Nephron (organoid): ENCODE measurements around the gene FRS3.

ENCODE experiments used
- H3K27ac Mint-ChIP-seq, 3 experiments: 2 replicates each; pipeline ENCODE4 v1.8.0; 2020; ENCODE audit warnings: mixed read lengths in 3 of 3, mild to moderate bottlenecking in 2 of 3, moderate library complexity in 1 of 3
- H3K27me3 Mint-ChIP-seq: 2 replicates; pipeline ENCODE4 v1.8.0; 2021; ENCODE audit warnings: low read depth, mild to moderate bottlenecking, moderate library complexity, mixed read lengths
- H3K36me3 Mint-ChIP-seq: 2 replicates; pipeline ENCODE4 v1.8.0; 2020; ENCODE audit warnings: low read depth, mixed read lengths
- H3K4me1 Mint-ChIP-seq: 2 replicates; pipeline ENCODE4 v1.8.0; 2020; ENCODE audit warnings: mixed read lengths
- H3K4me3 Mint-ChIP-seq, 3 experiments: 2 replicates each; pipeline ENCODE4 v1.8.0; 2020; ENCODE audit warnings: mild to moderate bottlenecking in 3 of 3, mixed read lengths in 3 of 3, moderate library complexity in 2 of 3
- H3K9me3 Mint-ChIP-seq: 2 replicates; pipeline ENCODE4 v1.8.0; 2020; ENCODE audit warnings: mixed read lengths
- TF ChIP-seq, protein P1 (sequence below), 3 experiments: fragments of 200-600 bp; sonication (generic); IDR thresholded peaks; one replicate each; pipeline ENCODE4 v1.5.0; 2021; ENCODE audit warnings: antibody characterized with exemption in 3 of 3; ENCODE audit not compliant: unreplicated experiment in 3 of 3

FRS3 gene

DNA sequence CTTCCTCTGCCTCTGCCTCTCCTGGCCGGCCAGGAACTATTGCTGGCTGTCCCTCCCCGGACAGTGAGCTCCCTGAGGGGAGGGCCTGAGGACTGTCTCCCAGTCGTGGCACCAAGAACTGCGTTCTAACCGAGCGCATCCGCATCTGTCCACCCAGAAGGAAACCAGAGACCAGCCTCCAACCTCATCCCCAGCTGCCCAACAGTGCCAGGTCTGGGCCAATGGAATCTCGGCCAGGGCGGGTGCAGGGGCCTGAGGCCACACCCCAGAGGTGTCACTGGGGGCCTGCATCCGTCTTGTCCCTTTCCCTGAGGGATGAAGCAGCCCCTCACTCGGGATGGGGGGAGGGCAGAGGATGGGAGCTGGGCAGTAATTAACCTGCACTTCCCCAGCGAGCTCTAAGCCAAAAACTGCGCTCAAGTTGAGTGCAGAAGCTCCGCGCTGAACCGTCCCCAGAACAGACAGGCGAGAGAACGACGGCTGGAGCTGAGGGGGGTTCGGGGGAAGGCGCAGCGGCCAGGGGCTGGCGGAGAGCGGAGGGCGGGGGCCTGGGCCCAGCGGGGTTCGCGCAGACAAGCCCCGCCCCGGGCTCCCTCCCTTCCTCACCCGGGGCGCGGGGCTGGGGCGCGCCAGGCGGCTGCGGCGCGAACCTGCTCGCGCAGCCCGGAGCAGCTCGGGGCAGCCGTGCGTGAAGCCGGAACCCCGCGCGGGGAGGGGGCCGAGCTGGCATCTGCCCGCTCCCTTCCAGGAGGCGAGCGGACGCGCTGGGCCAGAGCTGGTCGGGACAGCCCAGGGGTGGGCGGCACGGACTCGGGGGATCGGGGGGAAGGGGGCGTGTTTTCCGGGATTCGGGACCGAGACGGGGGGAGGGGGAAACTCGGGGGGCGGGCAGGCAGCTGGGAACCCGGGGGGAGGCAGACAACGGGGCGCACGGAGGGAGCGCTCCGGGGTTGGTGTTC lies 45.7 kb downstream of the FRS3 start:
- peaks cover 19% of the 10 kb centered on the region for H3K27me3 Mint-ChIP-seq
- no peaks in the 10 kb centered on the region for H3K36me3 Mint-ChIP-seq
- no peaks in the 10 kb centered on the region for H3K4me1 Mint-ChIP-seq
- peak overlapping the region in 2 of 3 experiments; percentile 66 to 74 for H3K27ac Mint-ChIP-seq
- no peaks in the 10 kb centered on the region for H3K9me3 Mint-ChIP-seq
- TF ChIP-seq, protein P1, sequence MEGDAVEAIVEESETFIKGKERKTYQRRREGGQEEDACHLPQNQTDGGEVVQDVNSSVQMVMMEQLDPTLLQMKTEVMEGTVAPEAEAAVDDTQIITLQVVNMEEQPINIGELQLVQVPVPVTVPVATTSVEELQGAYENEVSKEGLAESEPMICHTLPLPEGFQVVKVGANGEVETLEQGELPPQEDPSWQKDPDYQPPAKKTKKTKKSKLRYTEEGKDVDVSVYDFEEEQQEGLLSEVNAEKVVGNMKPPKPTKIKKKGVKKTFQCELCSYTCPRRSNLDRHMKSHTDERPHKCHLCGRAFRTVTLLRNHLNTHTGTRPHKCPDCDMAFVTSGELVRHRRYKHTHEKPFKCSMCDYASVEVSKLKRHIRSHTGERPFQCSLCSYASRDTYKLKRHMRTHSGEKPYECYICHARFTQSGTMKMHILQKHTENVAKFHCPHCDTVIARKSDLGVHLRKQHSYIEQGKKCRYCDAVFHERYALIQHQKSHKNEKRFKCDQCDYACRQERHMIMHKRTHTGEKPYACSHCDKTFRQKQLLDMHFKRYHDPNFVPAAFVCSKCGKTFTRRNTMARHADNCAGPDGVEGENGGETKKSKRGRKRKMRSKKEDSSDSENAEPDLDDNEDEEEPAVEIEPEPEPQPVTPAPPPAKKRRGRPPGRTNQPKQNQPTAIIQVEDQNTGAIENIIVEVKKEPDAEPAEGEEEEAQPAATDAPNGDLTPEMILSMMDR (IDR thresholded peaks at IDR 0.05; ENCODE audit: unreplicated experiment in 3 of 3), result no peak
- peak overlapping the region; percentile 86 to 91 (median 90) for H3K4me3 Mint-ChIP-seq

DNA sequence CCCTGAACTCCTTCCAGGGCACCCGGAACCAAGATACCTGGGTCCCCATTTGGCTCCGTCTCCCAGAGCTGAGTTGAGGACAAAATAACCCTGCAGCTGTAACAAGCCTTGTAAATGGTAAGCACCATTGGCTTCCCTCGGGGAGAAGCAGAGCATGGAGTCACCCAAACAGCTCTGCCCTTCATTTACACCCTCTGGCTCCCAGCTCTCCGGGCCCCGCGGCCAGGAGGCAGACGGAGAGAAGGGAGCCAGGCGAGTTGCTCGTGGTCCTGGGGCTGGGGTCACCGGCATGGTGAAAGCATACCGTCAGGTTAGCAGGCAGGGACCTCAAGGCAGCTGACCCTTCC lies 46.4 kb downstream of the FRS3 start:
- H3K27me3 Mint-ChIP-seq, result peaks cover 19% of the 10 kb centered on the region
- peak overlapping the region; percentile 86 to 91 (median 90) for H3K4me3 Mint-ChIP-seq
- H3K9me3 Mint-ChIP-seq, result no peaks in the 10 kb centered on the region
- no peak overlapping the region for H3K27ac Mint-ChIP-seq
- no peaks in the 10 kb centered on the region for H3K4me1 Mint-ChIP-seq
- TF ChIP-seq, protein P1 (IDR thresholded peaks at IDR 0.05; ENCODE audit: unreplicated experiment in 3 of 3), result no peak
- no peaks in the 10 kb centered on the region for H3K36me3 Mint-ChIP-seq

DNA sequence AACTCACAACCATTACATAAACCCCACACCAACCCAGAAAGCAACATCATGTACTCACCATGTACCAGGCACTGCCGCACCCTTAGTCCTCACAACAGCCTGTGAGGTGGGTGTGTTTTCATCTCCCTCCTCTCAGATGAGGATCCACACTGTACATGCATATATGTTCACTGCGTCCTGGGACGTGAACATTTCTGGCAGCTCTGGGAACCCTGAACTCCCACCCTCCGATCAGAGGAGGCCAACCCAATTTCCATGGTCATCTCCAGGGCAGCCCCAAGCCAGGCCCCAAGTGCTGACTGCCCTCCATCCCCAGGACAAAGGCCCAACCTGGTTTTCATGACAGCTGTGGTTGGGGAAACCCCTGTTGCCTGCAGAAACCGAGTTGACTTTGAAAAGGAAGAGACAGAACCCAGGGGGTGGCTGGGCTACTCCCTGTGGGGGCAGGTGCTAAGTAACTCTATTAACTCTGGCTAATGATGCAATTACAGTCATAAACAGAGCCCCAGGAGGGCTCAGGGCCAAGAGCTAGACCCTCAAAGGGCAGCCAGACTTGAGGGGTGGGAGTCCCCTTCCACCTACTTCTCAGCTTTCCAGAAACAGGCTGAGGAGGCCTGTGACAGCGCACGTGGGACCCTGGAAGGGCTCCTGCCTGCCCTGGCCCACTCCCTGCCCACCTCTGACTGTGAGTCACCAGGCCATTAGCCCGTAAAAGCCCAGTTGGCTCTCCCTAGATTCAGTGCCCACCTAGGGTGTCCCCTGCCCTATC lies 46.9 kb downstream of the FRS3 start:
- TF ChIP-seq, protein P1 (IDR thresholded peaks at IDR 0.05; ENCODE audit: unreplicated experiment in 3 of 3), result no peak
- H3K27me3 Mint-ChIP-seq, result peaks cover 19% of the 10 kb centered on the region
- H3K4me1 Mint-ChIP-seq, result no peaks in the 10 kb centered on the region
- no peaks in the 10 kb centered on the region for H3K36me3 Mint-ChIP-seq
- no peaks in the 10 kb centered on the region for H3K9me3 Mint-ChIP-seq
- peak overlapping the region; percentile 86 to 91 (median 90) for H3K4me3 Mint-ChIP-seq
- peak overlapping the region in 1 of 3 experiments; percentile 3 for H3K27ac Mint-ChIP-seq

DNA sequence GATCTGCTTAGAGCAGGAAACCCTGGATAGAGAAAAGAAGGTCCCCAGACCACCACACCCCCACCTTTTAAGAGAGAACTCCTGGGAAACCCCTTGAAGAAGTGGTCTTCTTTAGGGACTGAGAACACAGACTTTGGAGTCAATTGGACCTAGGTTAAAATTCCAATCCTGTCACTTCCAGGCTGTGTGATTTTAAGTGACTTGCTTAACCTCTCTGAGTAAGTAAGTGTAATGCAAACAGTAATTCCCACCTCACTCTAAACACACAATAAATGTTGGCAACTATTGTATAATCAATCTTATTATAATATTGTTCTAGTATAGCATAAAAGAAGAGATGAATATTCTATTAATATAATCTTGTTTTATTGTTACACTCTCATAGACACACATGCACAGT lies 47.6 kb downstream of the FRS3 start:
- no peaks in the 10 kb centered on the region for H3K36me3 Mint-ChIP-seq
- no peaks in the 10 kb centered on the region for H3K4me1 Mint-ChIP-seq
- no peaks in the 10 kb centered on the region for H3K9me3 Mint-ChIP-seq
- TF ChIP-seq, protein P1 (IDR thresholded peaks at IDR 0.05; ENCODE audit: unreplicated experiment in 3 of 3), result no peak
- H3K27ac Mint-ChIP-seq, result peak overlapping the region in 1 of 3 experiments; percentile 3
- peak overlapping the region in 2 of 3 experiments; percentile 20 to 91 for H3K4me3 Mint-ChIP-seq
- peaks cover 19% of the 10 kb centered on the region for H3K27me3 Mint-ChIP-seq

DNA sequence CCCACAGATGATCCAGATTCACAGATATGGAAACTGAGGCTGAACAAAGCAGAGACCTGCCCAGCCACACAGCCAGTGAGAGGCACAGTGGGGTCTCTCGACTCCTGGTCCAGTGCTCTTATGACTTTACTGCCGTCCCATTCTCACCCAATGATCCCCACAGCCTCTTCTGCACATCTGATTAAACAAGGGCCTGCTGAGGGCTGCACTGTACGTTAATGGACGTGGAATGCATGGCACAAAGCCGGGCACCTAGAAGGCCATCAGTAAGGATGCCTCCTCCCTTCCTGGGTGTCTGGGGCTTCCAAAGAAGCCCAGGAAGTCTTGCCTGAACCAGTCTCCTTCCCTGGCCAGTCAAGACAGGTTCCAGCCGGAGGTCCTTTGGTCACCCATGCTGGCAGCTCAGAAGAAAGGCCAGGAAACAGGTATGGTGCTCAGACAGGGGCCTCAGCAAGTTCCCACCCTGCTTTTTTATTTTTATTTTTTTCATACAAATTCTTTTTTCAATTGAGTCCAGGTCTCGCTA lies 48.1 kb downstream of the FRS3 start:
- TF ChIP-seq, protein P1 (IDR thresholded peaks at IDR 0.05; ENCODE audit: unreplicated experiment in 3 of 3), result no peak
- Mint-ChIP-seq H3K27me3 (peaks cover 16% of the 10 kb centered on the region), H3K4me1 (no peaks in the 10 kb centered on the region), H3K4me3 (no peak overlapping the region), H3K9me3 (no peaks in the 10 kb centered on the region), H3K36me3 (no peaks in the 10 kb centered on the region), H3K27ac (no peak overlapping the region)
